Measurements from ENCODE around the gene RNF126.

The RNF126 gene

GRCh38 chr19:662962-663681 lies at the start of gene RNF126:
RNF126 (minus strand) TSS chr19:663214; CDS start chr19:663121, 93 bp downstream.
- peak within 1 kb of the TSS; percentile 94 for H3K27ac ChIP-seq
- TF ChIP-seq, protein P1, sequence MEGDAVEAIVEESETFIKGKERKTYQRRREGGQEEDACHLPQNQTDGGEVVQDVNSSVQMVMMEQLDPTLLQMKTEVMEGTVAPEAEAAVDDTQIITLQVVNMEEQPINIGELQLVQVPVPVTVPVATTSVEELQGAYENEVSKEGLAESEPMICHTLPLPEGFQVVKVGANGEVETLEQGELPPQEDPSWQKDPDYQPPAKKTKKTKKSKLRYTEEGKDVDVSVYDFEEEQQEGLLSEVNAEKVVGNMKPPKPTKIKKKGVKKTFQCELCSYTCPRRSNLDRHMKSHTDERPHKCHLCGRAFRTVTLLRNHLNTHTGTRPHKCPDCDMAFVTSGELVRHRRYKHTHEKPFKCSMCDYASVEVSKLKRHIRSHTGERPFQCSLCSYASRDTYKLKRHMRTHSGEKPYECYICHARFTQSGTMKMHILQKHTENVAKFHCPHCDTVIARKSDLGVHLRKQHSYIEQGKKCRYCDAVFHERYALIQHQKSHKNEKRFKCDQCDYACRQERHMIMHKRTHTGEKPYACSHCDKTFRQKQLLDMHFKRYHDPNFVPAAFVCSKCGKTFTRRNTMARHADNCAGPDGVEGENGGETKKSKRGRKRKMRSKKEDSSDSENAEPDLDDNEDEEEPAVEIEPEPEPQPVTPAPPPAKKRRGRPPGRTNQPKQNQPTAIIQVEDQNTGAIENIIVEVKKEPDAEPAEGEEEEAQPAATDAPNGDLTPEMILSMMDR (conservative IDR thresholded peaks at IDR 0.05), result no peak

DNA sequence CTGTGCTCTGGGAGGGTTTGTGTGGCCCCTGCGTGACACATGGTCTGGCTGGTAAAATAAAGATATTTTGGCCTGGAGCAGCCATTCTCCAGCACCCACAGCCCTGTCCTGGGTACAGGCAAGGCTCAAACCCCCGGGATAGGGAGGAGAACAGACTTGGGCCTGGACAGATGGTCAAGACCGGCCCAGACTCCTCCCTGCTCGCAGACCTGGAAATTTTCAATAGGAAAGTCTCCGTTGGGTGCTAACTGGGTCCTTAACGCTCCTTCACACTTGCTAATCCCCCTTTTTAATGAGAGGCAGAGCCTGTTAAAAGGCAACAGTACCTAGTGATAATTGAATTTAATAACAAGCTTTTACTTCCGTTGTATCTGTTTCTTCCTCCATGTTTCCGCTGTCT lies 48.2 kb upstream of the RNF126 start:
- no peak overlapping the region for H3K27ac ChIP-seq
- TF ChIP-seq, protein P1 (conservative IDR thresholded peaks at IDR 0.05), result no peak

DNA sequence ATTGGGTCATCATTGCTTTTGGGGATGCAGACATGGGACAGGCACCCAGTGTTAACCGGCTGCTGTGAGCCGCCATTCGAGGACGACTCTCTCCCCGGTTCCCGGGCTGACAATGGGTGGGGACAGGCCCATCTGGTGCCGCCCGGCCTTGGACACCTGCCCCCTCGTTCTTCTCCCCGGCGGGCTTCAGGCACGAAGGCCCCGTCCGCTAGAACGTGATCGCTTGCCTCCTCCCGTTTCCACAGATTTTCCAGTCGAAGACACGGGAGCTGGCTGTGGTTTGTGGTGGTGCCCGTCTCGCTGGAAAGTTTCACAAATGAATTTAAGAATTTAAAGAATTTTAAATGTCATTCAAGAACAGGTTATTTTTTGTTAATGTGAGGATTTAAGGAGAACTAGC lies 47.8 kb upstream of the RNF126 start:
- H3K27ac ChIP-seq, result no peak overlapping the region
- TF ChIP-seq, protein P1 (conservative IDR thresholded peaks at IDR 0.05), result no peak

DNA sequence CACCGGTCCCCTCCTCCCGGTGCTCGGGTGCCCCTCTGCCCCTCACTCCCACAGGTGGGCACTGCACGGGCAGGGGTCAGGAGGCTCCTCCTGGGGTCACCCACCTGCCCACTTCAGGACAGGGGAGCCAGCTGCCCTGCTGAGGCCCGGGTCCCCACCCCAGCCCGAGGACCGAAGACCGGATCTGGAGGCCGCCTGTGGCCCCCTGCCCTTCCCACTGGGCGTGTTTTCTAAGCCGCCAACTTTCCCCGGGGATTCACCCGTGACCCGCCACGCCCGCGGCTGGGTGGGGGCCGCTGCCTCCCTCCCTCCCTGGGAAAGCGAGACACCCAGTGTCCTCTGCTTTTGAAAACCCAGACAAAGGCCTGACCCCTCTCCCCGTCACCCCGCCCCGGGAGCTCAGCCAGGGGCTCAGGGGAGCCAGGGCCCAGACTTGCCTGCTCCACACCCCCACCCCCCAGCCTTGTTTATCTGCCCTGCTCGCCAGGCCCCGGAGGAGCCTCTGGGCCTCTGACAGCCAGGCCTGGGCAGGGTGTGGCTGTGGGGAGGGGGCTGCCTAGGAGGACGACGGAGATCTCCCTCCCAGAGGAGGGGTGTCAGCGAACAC lies 47.1 kb upstream of the RNF126 start:
- H3K27ac ChIP-seq, result peak overlapping the region; percentile 78; the same call in 1 of the 2 replicates
- TF ChIP-seq, protein P1 (conservative IDR thresholded peaks at IDR 0.05), result no peak

DNA sequence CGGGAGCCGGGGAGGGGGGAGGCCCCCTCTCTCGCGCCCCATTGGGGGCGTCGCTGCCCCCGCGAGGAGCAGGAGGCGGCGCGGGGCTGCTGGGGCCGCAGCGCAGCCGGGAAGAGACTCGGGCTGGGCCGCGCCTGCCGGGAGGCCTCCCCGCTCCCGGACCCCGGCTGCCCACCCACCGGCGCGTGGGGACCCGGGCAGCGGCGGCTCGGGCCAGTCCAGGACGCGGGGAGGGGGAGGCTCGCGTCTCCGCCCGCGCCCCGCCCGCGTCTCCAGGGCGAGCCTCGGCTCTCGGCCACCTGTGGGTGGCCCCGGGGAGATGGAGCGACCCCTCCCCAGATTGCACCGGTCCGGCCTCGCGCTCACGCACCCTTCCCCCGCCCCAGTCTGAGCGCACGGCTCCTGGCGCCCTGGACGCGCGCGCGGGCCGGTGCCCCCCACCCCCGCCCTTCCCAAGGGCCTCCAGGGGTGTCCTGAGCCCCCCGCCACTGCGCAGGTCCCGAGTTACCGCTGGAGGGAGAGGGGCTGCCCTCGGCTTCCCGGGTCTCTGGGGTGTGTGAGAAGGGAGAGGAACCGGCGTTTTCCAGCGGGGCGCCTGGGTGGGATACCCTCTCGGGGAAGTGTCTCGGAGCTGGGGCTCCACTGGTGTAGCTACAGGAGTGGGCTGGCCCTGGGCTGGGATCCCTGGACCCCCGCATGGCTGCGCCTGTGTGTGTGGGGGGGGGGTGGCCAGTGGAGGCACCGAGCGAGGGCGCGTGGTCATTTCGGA lies 46.4 kb upstream of the RNF126 start:
- TF ChIP-seq, protein P1 (conservative IDR thresholded peaks at IDR 0.05), result no peak
- H3K27ac ChIP-seq, result peak overlapping the region; percentile 78

DNA sequence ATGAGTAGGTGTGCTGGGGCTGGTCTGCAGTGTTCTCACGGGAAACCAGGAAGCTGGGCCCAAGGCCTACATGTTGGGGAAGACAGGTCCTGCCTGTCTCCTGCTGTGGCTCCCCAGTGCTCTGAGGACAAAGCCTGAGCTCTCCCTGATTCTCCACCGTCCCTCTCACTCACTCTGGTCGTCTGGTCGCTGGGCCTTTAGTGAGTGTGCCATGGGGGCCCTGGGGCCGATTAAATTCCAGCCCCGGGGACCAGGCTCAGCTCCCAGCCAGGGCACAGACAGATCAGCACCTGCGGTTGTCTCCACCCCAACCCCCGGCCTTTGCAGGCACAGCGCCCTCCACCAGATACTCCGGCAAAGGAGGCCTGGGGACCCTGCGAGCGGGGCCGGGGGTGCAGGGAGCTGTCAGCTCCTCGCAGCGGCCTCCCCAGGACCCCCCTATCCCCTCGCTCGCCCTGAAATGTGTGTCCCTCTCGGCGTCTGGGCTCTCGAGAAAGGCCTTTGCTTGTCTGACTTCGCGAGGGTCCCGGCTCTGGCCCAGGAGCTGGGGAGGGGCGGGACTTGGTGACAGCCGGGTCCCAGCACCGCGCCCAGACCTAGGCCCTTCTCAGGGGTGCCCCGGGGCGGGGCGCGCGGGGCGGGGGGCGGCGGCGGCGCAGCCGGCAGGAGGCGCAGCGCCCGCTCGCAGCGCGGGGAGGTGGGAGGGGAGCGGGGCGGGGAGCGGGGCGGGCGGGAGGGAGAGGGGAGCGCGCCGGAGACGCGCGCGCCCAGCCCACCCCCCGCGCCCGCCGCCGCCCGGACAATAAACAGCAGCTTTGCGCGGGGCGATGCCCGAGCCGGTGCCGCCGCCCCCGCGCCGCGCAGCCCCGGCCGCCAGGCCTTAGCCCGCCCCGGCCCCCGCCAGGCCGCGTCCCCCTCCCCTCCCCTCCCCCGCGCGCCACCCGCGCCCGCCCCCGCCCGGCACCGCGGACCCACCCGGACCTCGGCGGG lies 45.4 kb upstream of the RNF126 start, which contains the start of gene PALM:
Gene PALM (plus strand): TSS at position 782 of the 990 bp plus-strand sequence. CDS start 212 bp downstream, outside the sequence.
- H3K27ac ChIP-seq, result peak within 1 kb of the TSS; percentile 78
- TF ChIP-seq, protein P1 (conservative IDR thresholded peaks at IDR 0.05), result peak; percentile 63

Data from VCaP (cell line).